Measurements from ENCODE around the gene FGF11.

Gene FGF11

GRCh38 chr17:7439462-7440112 is at the start of gene FGF11:
TSS of gene FGF11 (plus strand) at chr17:7439512. CDS start at chr17:7439621, 109 bp downstream.
- DNase-seq = no peak

- DNase-seq = no peak
These were observed 49.1 kb upstream of the FGF11 start for GRCh38 chr17:7389924-7390910.

- no peak for DNase-seq
These were observed 48.0 kb upstream of the FGF11 start for GRCh38 chr17:7391307-7391706.

GRCh38 chr17:7392696-7393612 is 46.4 kb upstream of the FGF11 start:
- DNase-seq = no peak

GRCh38 chr17:7393613-7394451 is 45.5 kb upstream of the FGF11 start:
- peak; percentile 56 for DNase-seq

GRCh38 chr17:7394452-7395191 is 44.7 kb upstream of the FGF11 start, which contains the start of gene PLSCR3:
TSS of gene PLSCR3 (minus strand) at chr17:7394525. CDS start at chr17:7394110, 415 bp downstream.
- DNase-seq = peak; percentile 69

- DNase-seq = no peak
These were observed 43.2 kb upstream of the FGF11 start for GRCh38 chr17:7396147-7396546.

- no peak for DNase-seq
These were observed 40.7 kb upstream of the FGF11 start for GRCh38 chr17:7398612-7399011.

- DNase-seq = peak; percentile 18
These were observed 36.1 kb upstream of the FGF11 start for GRCh38 chr17:7403043-7403726.

GRCh38 chr17:7403727-7403976 is 35.7 kb upstream of the FGF11 start:
- no peak for DNase-seq

GRCh38 chr17:7403977-7404736 is 35.2 kb upstream of the FGF11 start, which contains the start of gene TMEM256:
TSS of gene TMEM256 (minus strand) at chr17:7404097. CDS start at chr17:7404084, 13 bp downstream.
- peak; percentile 98 for DNase-seq

GRCh38 chr17:7404737-7405349 is 34.5 kb upstream of the FGF11 start:
- peak; percentile 34 for DNase-seq

GRCh38 chr17:7405350-7406234 is 33.7 kb upstream of the FGF11 start:
- no peak for DNase-seq

- DNase-seq = no peak
These were observed 33.0 kb upstream of the FGF11 start for GRCh38 chr17:7406235-7406825.

- no peak for DNase-seq
These were observed 32.2 kb upstream of the FGF11 start for GRCh38 chr17:7407082-7407481.

GRCh38 chr17:7407485-7408251 is 31.6 kb upstream of the FGF11 start, which contains the start of gene NLGN2:
TSS of gene NLGN2 (plus strand) at chr17:7407845. CDS start at chr17:7408256, 411 bp downstream.
- DNase-seq = no peak

GRCh38 chr17:7408252-7408727 is 31.0 kb upstream of the FGF11 start:
- no peak for DNase-seq

Measured in NCI-H345 (cell line).